Fibroblast of villous mesenchyme (primary cell): ENCODE measurements around the gene ZCCHC24. TPM values are rescaled to one million over a fixed set of nuclear protein-coding genes. Genes with fewer than 3 reads are reported as not detected.
A peak's percentile ranks its signal among the peaks of the same experiment; 100 is the strongest.

ENCODE experiments used
- DNase-seq: peaks from one replicate; pipeline ENCODE4 v3.0.0-alpha.2; 2010; ENCODE audit warnings: low read depth
- H3K4me3 ChIP-seq: 2 replicates; pipeline ENCODE4 v1.5.1; 2011; ENCODE audit warnings: low read depth, mild to moderate bottlenecking, low read length
- total RNA-seq: library from RNA; depleted of rRNA; stranded (reverse); fragments of >200 nt; gene quantifications from 2 replicates; pipeline ENCODE4 v1.2.3, GENCODE V29; 2012
- TF ChIP-seq, protein P1 (sequence below): IDR thresholded peaks from 2 replicates; pipeline ENCODE4 v1.5.1; 2012; ENCODE audit warnings: low read depth, mild to moderate bottlenecking, low read length; ENCODE audit not compliant: insufficient read depth

The ZCCHC24 gene
- total RNA-seq, 1 donor, result 36.7 TPM

DNA sequence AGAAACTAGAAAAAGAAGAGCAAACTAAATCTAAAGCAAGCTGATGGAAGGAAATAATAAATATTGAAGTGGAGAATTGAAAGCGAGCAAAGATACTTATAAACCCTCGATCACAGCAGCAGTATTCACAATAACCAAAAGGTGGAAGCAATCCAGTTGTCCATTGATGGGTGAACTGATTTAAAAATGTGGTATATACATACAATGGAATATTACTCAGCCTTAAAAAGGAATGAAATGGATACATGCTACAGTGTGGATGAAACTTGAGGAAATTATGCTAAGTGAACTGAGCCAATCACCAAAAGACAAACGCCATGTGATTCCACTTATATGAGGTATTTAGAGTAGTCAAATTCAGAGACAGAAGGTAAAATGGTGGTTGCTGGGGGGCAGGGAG lies 17.5 kb downstream of the ZCCHC24 start:
- no peak for DNase-seq
- no peak overlapping the region for H3K4me3 ChIP-seq
- TF ChIP-seq, protein P1, sequence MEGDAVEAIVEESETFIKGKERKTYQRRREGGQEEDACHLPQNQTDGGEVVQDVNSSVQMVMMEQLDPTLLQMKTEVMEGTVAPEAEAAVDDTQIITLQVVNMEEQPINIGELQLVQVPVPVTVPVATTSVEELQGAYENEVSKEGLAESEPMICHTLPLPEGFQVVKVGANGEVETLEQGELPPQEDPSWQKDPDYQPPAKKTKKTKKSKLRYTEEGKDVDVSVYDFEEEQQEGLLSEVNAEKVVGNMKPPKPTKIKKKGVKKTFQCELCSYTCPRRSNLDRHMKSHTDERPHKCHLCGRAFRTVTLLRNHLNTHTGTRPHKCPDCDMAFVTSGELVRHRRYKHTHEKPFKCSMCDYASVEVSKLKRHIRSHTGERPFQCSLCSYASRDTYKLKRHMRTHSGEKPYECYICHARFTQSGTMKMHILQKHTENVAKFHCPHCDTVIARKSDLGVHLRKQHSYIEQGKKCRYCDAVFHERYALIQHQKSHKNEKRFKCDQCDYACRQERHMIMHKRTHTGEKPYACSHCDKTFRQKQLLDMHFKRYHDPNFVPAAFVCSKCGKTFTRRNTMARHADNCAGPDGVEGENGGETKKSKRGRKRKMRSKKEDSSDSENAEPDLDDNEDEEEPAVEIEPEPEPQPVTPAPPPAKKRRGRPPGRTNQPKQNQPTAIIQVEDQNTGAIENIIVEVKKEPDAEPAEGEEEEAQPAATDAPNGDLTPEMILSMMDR, result no peak

DNA sequence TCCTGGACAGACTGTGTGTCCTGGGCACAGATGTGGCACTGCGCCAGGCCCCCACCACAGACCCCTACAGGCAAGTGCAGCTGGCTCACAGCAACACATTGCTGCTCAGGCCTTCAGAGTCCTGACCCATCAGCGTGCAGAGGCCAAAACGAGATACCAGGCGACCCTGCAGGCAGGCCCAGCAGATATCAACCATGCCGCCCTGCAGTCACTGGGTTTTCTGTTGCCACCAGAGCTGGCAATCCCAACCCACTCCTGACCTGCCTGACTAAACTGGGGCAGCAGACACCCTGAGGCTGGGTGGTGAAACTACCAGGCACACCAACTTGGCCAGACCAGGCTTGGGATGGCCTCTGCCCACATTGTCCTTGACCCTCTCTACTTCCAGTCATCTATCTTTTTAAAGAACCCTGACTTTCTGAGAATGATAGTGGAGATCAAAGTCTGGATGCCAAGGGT lies 20.3 kb downstream of the ZCCHC24 start:
- TF ChIP-seq, protein P1, result no peak
- no peak for DNase-seq
- H3K4me3 ChIP-seq, result no peak overlapping the region

DNA sequence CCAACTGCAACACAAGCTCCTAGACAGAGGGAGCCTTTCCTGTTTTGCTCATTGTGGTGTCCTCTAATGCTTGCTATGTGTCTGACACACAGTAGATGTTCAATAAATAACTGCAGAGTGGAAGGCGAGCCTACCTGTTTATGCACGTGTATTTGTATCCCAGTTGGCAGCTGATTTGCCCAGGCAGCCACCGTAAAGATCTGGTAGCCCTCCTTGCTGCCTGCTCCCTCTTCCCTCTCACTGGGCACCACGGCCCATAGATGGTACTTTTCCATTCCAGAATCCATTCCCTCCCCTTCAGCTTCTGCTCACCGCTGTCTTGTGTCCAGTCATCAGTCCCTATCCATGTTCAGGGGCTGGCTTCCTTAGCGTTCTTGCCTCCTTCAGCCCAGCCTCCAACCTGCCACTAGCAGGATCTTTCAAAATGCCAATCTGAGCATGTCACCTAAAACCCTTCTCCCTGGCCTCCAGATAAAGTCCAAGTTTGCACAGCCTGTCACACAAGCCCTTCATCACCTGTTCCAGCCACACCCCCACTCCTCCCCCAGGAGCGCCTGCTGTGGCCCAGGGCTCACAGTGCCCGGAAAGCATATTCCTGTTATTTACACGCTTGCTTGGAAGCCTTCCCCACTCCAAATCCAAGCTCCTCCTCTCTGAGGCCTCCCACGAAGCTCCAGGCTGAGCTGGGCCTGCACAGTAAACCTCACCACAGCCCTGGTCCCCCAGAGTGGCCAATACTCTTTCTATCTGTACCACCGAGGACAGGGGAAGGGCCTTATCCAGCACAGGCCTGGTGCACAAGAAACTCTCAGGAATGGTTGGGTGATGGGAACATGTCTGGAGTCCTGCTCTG lies 21.0 kb downstream of the ZCCHC24 start:
- no peak overlapping the region for H3K4me3 ChIP-seq
- no peak for DNase-seq
- TF ChIP-seq, protein P1, result no peak

DNA sequence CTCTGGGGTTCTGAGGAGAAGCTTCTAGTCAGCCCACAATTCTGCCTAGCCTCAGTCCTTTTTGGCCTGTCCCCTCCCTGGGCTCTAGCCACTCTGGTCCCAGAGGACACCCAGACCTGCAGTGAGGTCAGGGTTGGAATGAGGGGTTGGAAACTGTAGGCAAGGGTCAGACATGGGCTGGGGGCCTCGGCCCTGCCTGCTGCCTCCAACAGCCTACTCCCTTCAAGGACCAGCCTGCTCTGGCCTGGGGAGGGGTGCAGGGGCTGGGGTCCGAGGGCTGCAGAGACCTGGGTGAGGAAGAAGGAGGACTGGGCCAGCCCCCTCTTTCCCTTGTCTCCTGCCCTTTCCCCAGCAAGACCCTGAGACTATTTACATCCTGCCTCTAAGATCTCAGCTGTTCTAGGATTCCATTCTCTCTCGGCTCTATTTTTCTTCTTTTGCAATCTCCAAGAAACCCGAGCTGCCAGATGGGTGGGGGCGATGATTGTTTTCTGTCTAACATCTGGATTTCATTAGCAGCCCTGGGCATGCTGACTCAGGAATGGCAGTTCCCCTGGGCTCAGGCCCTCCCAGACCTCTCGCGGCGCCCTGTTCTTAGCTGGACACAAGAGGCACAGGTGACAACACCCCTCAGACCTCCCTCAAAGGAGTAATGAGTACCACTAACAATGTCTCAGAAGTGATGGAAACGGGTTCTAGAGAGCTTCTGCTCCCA lies 23.1 kb downstream of the ZCCHC24 start:
- peak; percentile 97 for DNase-seq
- TF ChIP-seq, protein P1, result no peak
- no peak overlapping the region for H3K4me3 ChIP-seq

DNA sequence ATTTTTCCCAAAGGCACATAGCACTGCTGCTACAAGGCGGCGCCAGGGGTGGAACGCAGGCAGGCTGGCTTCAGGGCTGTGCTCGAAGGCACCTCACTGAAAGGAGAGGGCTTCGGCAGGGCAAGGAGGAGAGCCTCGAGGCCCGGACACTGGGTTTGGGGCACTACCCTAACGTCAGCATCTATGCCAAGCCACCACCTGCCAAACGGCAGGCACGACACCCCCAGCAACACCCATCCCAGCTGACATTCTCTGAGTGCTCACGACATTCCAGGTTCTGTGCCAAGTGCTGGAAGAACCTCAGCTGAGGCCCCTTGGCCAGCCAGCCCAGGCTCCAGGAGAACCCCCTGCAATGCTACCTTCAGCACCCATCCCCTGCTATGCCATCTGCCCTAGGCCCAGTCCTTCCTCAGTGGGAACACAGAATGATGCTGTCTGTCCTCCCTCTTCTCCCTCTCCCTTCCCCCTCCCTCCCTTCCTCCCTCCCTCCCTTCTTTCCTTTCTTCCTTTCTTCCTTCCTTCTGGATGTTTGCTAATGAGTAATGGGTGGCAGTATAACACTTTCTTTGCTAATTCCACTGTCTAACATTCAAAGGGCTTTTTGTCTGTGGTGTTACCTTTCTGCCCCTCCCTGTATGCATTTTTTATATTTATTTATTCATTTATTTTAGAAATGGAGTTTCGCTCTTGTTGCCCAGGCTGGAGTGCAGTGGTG lies 24.3 kb downstream of the ZCCHC24 start:
- TF ChIP-seq, protein P1, result no peak
- no peak for DNase-seq
- no peak overlapping the region for H3K4me3 ChIP-seq

DNA sequence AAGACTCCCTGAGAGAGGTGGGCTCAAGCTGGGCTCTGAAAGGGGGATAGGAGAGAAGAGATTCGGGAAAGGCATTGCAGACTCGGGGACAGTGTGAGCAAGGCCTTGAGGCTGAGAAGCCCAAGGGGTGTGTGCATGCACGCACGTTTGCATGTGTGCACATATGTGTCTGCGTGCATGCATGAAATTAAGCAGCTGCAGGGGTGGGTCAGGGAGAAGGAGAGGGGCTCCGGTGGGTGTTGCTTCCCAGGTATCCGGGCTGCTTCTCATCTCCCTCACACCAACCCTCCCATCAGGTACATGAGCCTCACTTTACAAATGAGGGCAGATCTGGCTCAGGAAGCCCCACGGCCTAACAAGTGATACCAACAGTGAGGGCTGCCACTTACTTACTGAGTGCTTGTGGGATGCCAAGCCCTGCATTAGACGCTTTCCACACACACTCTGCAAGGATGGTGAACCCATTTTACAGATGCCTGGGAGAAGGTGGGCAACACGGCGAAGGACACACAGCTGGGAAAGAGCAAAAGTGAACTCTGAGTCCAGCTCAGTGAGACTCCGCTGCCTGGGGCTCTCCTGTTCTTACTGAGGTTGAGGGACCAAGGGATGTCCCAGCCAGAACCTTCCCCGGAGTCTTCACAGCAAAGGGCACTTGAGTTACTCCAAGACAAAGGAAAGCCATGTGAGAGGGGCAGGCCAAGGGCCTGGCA lies 26.4 kb downstream of the ZCCHC24 start:
- H3K4me3 ChIP-seq, result no peak overlapping the region
- TF ChIP-seq, protein P1, result no peak
- DNase-seq, result no peak
